Hair follicle dermal papilla cell (primary cell): Measurements from ENCODE around the gene CRIP3. TPM values are rescaled to one million over a fixed set of nuclear protein-coding genes. Genes with fewer than 3 reads are reported as not detected.

Experiments used
- small RNA-seq: library from RNA; depleted of rRNA; stranded (forward); fragments of <200 nt; gene quantifications from one replicate; pipeline ENCODE3, GENCODE V24; 2012
- total RNA-seq: library from RNA; depleted of rRNA; stranded (reverse); fragments of >200 nt; gene quantifications from 2 replicates; pipeline ENCODE4 v1.2.3, GENCODE V29; 2012

Gene CRIP3, protein sequence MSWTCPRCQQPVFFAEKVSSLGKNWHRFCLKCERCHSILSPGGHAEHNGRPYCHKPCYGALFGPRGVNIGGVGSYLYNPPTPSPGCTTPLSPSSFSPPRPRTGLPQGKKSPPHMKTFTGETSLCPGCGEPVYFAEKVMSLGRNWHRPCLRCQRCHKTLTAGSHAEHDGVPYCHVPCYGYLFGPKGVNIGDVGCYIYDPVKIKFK
- not detected in 2 replicates for total RNA-seq

DNA sequence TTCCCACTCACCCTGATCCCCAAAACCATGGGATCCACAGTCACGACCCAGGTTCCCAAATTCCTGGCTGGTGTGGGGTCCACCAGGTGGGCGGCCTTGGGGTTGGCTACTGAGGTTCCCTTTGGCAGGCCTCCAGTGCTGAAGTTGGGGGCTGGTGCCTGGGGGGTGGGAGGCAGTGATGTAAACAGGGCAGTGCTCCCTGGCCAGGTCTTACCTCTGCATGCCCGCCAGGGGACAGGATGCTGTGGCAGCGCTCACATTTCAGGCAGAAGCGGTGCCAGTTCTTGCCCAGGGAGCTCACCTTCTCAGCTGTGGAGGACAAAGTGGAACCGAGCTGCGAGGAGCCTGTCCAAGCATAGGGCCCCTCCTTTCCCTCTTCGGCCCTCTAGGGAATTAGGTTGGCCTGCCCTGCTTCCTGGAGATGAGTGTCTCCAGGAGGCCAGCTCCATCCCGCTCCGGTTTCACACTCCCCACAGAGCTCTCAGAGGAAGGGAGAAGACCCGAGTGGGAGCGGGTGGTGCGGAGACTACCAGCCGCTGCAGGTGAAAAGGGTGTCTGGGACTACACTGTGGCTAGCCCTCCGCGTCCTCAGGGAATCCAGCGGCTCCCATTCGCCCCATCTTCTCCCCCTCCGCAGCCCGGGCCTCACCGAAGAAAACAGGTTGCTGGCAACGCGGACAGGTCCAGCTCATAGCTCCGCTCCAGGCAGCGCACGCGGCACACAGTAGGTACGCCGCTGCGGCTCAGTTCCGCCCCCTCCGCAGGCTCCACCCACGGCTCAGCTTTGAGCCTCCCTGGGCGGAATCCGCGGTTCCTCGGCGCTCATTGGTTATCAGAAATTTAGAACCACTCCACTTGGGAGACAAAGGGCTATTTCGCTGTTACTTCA, at the start of gene CRIP3:
Gene CRIP3, minus strand, starts transcription at position 726 of the 889 bp plus-strand sequence. Its CDS starts 34 bp downstream, at position 692.

GRCh38 chr6:43297644-43298564, 10.7 kb downstream of the CRIP3 start, which contains the start of gene SLC22A7:
TSS of gene SLC22A7 (plus strand) at chr6:43298260. CDS start at chr6:43298359, 99 bp downstream.

Small RNAs within 50 kb of the gene (small RNA-seq; reads per million reads assigned to genes)
- not detected for gene RPL12P47

Other genes starting within 250 kb of the CRIP3 start
- 13.7 and 14.4 TPM in 2 replicates for gene MRPL2, start 249.4 kb downstream of the CRIP3 start, total RNA-seq
- gene KLC4, start 249.2 kb downstream of the CRIP3 start, total RNA-seq: 17.2 and 20.1 TPM in 2 replicates
- 361 and 514 TPM in 2 replicates for gene PTK7, start 232.5 kb downstream of the CRIP3 start, total RNA-seq
- gene SRF, start 137.6 kb downstream of the CRIP3 start, total RNA-seq: 59.1 and 64.4 TPM in 2 replicates
- gene CUL9, start 126.6 kb downstream of the CRIP3 start, total RNA-seq: 21.9 and 32.8 TPM in 2 replicates
- 31.8 and 43.1 TPM in 2 replicates for gene DNPH1, start 79.3 kb downstream of the CRIP3 start, total RNA-seq
- under 0.01 TPM in 1 of 2 replicates, not detected in the other for gene TTBK1, start 65.3 kb downstream of the CRIP3 start, total RNA-seq
- gene SLC22A7, start 10.6 kb downstream of the CRIP3 start, total RNA-seq: not detected in 2 replicates
- gene ZNF318, start 60.8 kb upstream of the CRIP3 start, total RNA-seq: 16.4 and 17.4 TPM in 2 replicates
- gene ABCC10, start 118.7 kb upstream of the CRIP3 start, total RNA-seq: 22.2 and 23.2 TPM in 2 replicates
- 0.16 TPM in 1 of 2 replicates, not detected in the other for gene DLK2, start 146.7 kb upstream of the CRIP3 start, total RNA-seq
- gene TJAP1, start 168.7 kb upstream of the CRIP3 start, total RNA-seq: 18.8 and 20.0 TPM in 2 replicates
- 0.16 and 0.61 TPM in 2 replicates for gene LRRC73, start 201.5 kb upstream of the CRIP3 start, total RNA-seq
- gene YIPF3, start 208.1 kb upstream of the CRIP3 start, total RNA-seq: 102 and 128 TPM in 2 replicates
- 24.8 and 26.9 TPM in 2 replicates for gene POLR1C, start 208.3 kb upstream of the CRIP3 start, total RNA-seq